GDM1 (cell line): ENCODE measurements around the gene PTCD1.

ENCODE experiments used
- DNase-seq: peaks from one replicate; lab custom pipeline; 2025; lab: John Stamatoyannopoulos, UW

The PTCD1 gene

DNA sequence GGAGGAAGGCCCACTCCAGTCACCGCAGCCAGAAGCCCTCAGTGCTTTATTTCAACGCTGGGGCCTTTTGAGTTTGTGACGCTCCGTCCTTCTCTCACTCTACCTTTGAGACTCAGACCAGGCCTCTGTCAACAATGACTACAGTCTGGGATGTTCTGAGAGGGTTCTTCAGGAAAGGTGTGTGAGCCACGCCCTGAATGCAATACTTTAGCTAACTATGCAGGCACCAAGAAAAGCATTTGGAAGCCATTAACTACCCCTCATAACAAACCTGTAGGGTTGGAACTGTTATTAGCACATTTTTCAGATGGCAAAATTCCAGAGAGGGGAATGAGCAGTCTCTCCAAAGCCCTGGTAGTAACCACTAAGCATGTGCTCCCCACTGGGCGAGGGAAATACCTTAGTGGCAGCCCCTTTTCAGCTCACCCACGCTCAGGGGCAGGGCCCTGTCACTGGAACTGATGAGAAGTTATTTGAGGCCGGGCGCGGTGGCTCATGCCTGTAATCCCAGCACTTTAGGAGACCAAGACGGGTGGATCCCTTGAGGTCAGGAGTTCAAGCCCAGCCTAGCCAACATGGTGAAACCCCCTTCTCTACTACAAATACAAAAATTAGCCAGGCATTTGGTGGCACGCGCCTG lies 69.7 kb downstream of the PTCD1 start:
- DNase-seq, result no peak
